GM19468 (cell line): ENCODE data around the gene USP47.

Source experiments
- ATAC-seq: cut with Tn5 transposase; IDR thresholded peaks from one replicate; pipeline ENCODE4 v1.9.1; 2021; ENCODE audit warnings: mild to moderate bottlenecking, moderate library complexity, moderate number of reproducible peaks; ENCODE audit not compliant: unreplicated experiment; ENCODE audit errors: extremely low read depth

USP47 gene

GRCh38 chr11:11992257-11993212 lies 150.8 kb downstream of the USP47 start:
- ATAC-seq: no peak

- ATAC-seq: no peak
Measured at GRCh38 chr11:11993839-11994238, 152.1 kb downstream of the USP47 start.

DNA sequence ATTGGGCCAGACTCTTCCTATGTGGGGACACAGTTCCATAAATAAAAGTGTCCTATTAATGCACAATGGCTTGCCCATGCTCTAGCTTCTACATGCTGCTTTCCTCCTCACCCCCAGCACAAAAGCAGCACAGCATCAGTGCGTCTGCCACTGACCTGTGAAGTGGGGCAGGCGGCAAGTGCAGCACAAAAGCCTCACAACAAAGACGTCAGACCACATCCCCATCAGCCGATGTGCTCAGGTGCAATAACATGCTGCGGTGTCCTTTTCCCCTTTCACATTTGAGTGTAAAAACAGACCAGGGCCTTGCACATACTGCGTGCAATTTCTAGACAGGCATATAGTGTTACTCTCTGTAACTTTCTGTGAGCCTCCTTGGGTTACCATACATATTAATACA lies 153.8 kb downstream of the USP47 start:
- ATAC-seq: no peak

GRCh38 chr11:11996321-11997048 lies 154.7 kb downstream of the USP47 start:
- ATAC-seq: no peak

- ATAC-seq: no peak
Measured at GRCh38 chr11:11997049-11997322, 155.2 kb downstream of the USP47 start.

DNA sequence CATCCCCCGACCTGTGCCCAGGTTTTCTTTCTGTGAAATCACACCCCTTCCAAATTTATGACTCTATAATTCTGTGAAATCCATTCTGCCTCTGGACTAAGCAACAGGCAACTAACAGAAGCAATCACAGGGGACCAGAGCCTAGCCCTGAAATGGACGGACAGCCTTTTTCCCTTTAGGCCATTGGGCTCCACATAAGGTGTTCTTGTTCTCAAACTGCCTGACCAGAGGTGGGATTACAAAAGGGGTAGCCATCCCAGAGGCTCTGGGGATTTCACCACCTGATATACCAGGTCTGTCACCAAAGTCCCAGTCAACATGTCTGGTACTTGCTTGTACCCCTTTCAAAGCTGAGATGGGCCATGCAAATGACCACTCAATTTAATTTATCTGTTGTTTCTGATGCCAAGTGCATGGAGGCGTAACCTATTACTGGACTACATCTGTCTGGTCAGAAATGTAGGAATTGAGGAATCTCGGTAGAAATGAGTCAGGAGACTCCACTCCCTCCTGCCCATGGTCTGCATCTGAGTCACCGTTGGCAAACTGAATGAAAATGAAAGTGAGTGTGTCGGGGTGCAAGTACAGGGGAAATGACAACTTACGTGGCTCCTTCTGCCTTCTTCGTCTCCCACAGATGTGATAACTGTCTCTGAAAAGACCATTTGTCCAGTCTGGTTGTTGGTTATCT lies 156.5 kb downstream of the USP47 start:
- no peak for ATAC-seq

GRCh38 chr11:12001186-12001585 lies 159.4 kb downstream of the USP47 start:
- no peak for ATAC-seq

GRCh38 chr11:12003336-12003735 lies 161.6 kb downstream of the USP47 start:
- ATAC-seq: no peak

GRCh38 chr11:12003815-12004214 lies 162.0 kb downstream of the USP47 start:
- ATAC-seq: no peak

GRCh38 chr11:12005061-12005460 lies 163.3 kb downstream of the USP47 start:
- no peak for ATAC-seq

- no peak for ATAC-seq
Measured at GRCh38 chr11:12005476-12005875, 163.7 kb downstream of the USP47 start.

- ATAC-seq: no peak
Measured at GRCh38 chr11:12006552-12007229, 164.9 kb downstream of the USP47 start.

DNA sequence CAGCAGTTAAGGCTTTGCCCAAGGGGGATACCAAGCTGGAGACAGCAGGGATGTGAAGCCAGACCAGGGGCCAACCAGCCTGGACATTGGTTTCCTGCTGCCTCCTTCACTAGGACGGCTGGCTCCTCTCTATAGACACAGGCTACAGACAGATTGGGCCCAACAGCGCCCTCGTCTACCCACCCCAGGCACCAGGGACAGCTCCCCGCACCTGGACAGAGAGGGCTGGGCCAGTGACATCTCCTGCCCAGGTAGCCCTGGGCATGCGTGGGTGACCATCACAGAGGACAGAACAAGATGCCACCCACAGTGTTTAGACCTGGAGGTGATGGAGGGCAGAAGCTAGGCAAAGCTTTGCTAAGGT lies 165.4 kb downstream of the USP47 start:
- no peak for ATAC-seq

DNA sequence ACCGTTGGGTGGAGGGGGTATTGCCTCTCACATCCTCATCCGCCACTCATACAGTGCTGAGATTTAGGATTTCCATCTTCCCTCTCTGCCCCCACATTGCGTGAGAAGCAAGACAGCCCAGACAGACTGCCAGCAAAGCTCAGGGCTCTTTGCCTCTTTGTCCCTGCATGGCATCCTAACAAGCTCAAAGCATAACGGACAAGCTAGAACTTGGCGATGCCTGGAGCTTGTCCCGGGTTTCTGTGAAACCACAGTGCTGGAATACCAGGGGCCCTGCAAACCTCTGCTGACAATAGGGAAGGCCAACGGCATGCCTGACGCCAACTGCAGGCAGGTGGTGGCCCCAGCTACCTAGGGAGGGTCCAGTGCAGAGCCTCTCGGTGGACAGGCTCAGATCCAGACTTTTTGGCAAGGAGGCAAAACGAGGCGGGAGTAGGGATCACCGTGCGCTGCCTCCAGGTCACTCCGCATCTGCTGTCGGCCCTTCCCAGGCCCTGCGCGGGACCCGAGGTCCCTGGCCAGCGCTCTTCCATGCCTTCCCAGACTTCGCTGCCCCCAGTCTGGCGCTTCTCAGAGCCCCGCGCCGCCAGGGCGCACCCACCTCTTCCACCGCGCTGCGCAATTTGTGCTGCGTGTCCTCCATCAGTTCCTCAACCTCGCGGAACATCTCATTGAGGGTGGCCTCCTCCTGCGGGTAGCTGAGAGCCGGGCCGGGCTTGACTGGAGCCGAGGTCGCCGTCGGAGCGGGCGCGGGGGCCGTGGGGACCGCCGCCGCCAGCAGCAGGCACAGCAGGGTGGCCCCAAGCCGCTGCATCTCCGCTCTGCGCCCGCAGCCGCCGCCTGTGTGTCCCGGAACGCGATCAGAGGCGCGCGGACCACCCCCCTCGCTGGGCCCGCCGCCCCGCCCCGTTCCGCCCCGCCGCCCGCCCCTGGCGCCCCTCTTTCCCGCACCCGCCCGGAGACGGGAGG lies 166.3 kb downstream of the USP47 start, which contains the start of gene DKK3:
TSS of gene DKK3 (minus strand) at position 858 of the 969 bp plus-strand sequence. CDS start at position 814, 44 bp downstream.
- no peak for ATAC-seq
